Spleen (tissue), 11 donors: Measurements from ENCODE around the gene B4GALNT4. TPM values are rescaled to one million over a fixed set of nuclear protein-coding genes. Genes with fewer than 3 reads are reported as not detected.
"Not testable (repeated sequence)": the region's sequence is repeated elsewhere in the genome, so short reads cannot be mapped to it uniquely, and the experiment has no call there.

Experiments
- DNase-seq: peaks from one replicate; pipeline ENCODE4 v3.0.0-alpha.2; 2020
- H3K27ac ChIP-seq, 8 donors: fragments of 200-600 bp; sonication (generic) in 7 of 8; 1 replicate in 4 of 8; 2 replicates in 4 of 8; pipeline versions ENCODE4 v1.5.0 to v1.8.0; 2016 to 2021; ENCODE audit warnings: inconsistent platforms in 4 of 8, mild to moderate bottlenecking in 4 of 8, moderate library complexity in 1 of 8
- H3K27me3 ChIP-seq, 7 donors: fragments of 200-600 bp; sonication (generic) in 6 of 7; replicated peaks in 1 of 7; 1 replicate in 4 of 7; 2 replicates in 3 of 7; pipeline versions ENCODE4 v1.5.0 to v1.8.0; 2016 to 2021; ENCODE audit warnings: inconsistent platforms in 3 of 7, mild to moderate bottlenecking in 1 of 7
- H3K36me3 ChIP-seq, 6 donors: fragments of 200-600 bp; sonication (generic) in 5 of 6; 1 replicate in 4 of 6; 2 replicates in 2 of 6; pipeline versions ENCODE4 v1.5.0 to v1.8.0; 2016 to 2021; ENCODE audit warnings: inconsistent platforms in 2 of 6
- H3K4me1 ChIP-seq, 6 donors: fragments of 200-600 bp; sonication (generic) in 5 of 6; 1 replicate in 3 of 6; 2 replicates in 3 of 6; pipeline versions ENCODE4 v1.5.0 to v1.8.0; 2016 to 2021; ENCODE audit warnings: inconsistent platforms in 3 of 6
- H3K4me3 ChIP-seq, 8 donors: fragments of 200-600 bp; sonication (generic) in 7 of 8; 1 replicate in 4 of 8; 2 replicates in 4 of 8; pipeline versions ENCODE4 v1.5.0 to v1.8.0; 2016 to 2021; ENCODE audit warnings: inconsistent platforms in 4 of 8, mild to moderate bottlenecking in 4 of 8, moderate library complexity in 2 of 8
- H3K9me3 ChIP-seq, 8 donors: fragments of 200-600 bp; sonication (generic) in 7 of 8; 1 replicate in 4 of 8; 2 replicates in 4 of 8; pipeline versions ENCODE4 v1.5.0 to v1.8.0; 2016 to 2021; ENCODE audit warnings: inconsistent platforms in 4 of 8
- POLR2A ChIP-seq, 3 donors: fragments of 450-650 bp; IDR thresholded peaks; one replicate each; pipeline ENCODE4 v1.5.1; 2017; ENCODE audit warnings: antibody characterized with exemption in 3 of 3, mild to moderate bottlenecking in 1 of 3
- POLR2AphosphoS5 ChIP-seq, 3 donors: sonication (generic); formaldehyde crosslinking; IDR thresholded peaks; one replicate each; pipeline ENCODE4 v1.5.1; 2017; ENCODE audit warnings: antibody characterized with exemption in 3 of 3
- WGBS, 5 donors: extraction: QIAGEN DNeasy Blood & Tissue Kit in 3 of 5; methylation state at CpG; one replicate each; pipeline versions ENCODE4 v1.1.5 to v1.1.7; 2013 to 2018; 5-methylcytosine and 5-hydroxymethylcytosine counted together
- intact Hi-C: fragments of 100-400 bp; cut with DNase I; formaldehyde crosslinking; loops from one replicate; pipeline ENCODE4 v1.15.0; 2023; ENCODE audit warnings: low total_unique reads
- polyA plus RNA-seq, 3 donors: library from polyadenylated mRNA; stranded (reverse); fragments of 200-250 nt; gene quantifications; one replicate each; pipeline ENCODE4 v1.2.1, GENCODE V29; 2013
- total RNA-seq, 7 donors: library from RNA; depleted of rRNA in 3 of 7; stranded (reverse); fragments of >200 nt in 3 of 7; fragmentation: NEBNext Ultra II Directional in 4 of 7; extraction: Animal tissue kit (Norgen Biotek cat#: 25700) in 4 of 7; gene quantifications; one replicate each; pipeline versions ENCODE4 v1.1.0 to v1.2.1, GENCODE V29; 2016 to 2021
- TF ChIP-seq, protein P1 (sequence below), 11 experiments: fragments of 200-600 bp in 7 of 11; fragments of 450-650 bp in 4 of 11; sonication (generic) in 4 of 11; IDR thresholded peaks in 8 of 11; conservative IDR thresholded peaks in 3 of 11; 1 replicate in 7 of 11; 2 replicates in 4 of 11; pipeline versions ENCODE4 v1.4.0 to v1.8.0; 2016 to 2021; ENCODE audit warnings: antibody characterized with exemption in 11 of 11, inconsistent platforms in 4 of 11, mild to moderate bottlenecking in 1 of 11
- donor health status: healthy with polysubstance abuse.
- donor health status: DM: no; HTN: no; CAD: no; lungs with moderate emphysema.
- donor health status: DM: no; HTN: no; CAD: no.
- donor health status: Bipolar disorder and iron deficiency.
- donor health status: healthy.
- donor health status: DM: no; HTN: no; CAD: no.
- donor health status: DM: yes; HTN: yes; CAD: no.

Gene B4GALNT4
- total and polyA plus RNA-seq, 10 donors, result 0.17 to 5.2 (median 0.91) TPM; not detected in 2

DNA sequence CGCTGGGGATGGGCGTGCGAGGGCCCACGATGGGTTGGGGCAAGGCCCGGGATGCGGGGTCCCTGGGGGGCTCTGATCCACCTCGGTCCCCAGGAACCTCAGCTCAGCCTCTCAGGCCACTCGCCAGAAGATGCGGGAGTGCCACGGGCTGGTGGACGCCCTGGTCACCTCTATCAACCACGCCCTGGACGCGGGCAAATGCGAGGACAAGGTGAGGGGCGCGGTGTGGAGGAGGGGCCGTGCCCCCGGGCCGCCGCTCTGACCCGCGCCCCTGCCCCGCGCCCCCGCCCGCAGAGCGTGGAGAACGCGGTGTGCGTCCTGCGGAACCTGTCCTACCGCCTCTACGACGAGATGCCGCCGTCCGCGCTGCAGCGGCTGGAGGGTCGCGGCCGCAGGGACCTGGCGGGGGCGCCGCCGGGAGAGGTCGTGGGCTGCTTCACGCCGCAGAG lies 31.0 kb downstream of the B4GALNT4 start:
- Histone ChIP-seq H3K9me3 (no peaks in the 10 kb centered on the region), H3K27me3 (peaks cover 0 to 47% (median 21%) of the 10 kb centered on the region in 7 donors), H3K27ac (no peak overlapping the region), H3K4me1 (peaks cover 3 to 26% (median 14%) of the 10 kb centered on the region in 6 donors), H3K36me3 (no peaks in the 10 kb centered on the region), H3K4me3 (no peak overlapping the region)
- 5 to 85% (median 42%) methylated on average over 4 to 50 of the region's 50 CpGs for WGBS, 5 donors
- TF ChIP-seq, protein P1, sequence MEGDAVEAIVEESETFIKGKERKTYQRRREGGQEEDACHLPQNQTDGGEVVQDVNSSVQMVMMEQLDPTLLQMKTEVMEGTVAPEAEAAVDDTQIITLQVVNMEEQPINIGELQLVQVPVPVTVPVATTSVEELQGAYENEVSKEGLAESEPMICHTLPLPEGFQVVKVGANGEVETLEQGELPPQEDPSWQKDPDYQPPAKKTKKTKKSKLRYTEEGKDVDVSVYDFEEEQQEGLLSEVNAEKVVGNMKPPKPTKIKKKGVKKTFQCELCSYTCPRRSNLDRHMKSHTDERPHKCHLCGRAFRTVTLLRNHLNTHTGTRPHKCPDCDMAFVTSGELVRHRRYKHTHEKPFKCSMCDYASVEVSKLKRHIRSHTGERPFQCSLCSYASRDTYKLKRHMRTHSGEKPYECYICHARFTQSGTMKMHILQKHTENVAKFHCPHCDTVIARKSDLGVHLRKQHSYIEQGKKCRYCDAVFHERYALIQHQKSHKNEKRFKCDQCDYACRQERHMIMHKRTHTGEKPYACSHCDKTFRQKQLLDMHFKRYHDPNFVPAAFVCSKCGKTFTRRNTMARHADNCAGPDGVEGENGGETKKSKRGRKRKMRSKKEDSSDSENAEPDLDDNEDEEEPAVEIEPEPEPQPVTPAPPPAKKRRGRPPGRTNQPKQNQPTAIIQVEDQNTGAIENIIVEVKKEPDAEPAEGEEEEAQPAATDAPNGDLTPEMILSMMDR (IDR thresholded peaks at IDR 0.05 in 8 of 11, conservative IDR thresholded peaks at IDR 0.05 in 3 of 11), result no peak
- TF ChIP-seq POLR2A (IDR thresholded peaks at IDR 0.05) (no peak), POLR2AphosphoS5 (IDR thresholded peaks at IDR 0.05) (no peak)
- DNase-seq, result peak; percentile 72
- intact Hi-C loops, result no loop called here

DNA sequence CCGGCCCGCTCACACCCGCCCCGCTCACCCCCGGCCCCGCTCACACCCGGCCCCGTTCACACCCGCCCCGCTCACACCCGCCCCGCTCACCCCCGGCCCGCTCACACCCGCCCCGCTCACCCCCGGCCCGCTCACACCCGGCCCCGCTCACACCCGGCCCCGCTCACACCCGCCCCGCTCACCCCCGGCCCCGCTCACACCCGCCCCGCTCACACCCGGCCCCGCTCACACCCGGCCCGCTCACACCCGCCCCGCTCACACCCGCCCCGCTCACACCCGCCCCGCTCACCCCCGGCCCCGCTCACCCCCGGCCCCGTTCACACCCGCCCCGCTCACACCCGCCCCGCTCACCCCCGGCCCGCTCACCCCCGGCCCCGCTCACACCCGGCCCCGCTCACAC lies 31.9 kb downstream of the B4GALNT4 start:
- H3K27ac ChIP-seq, H3K9me3 ChIP-seq, H3K4me3 ChIP-seq, DNase-seq, H3K36me3 ChIP-seq, intact Hi-C loops: not testable (repeated sequence)
- peaks cover 6 to 35% (median 21%) of the 10 kb centered on the region in 6 donors for H3K4me1 ChIP-seq
- WGBS, 5 donors, result 97% methylated on average over 52 of the region's 52 CpGs; no CpG with 5 or more reads in 4 of the 5 donors
- H3K27me3 ChIP-seq, result peaks cover 0 to 37% (median 21%) of the 10 kb centered on the region in 7 donors

DNA sequence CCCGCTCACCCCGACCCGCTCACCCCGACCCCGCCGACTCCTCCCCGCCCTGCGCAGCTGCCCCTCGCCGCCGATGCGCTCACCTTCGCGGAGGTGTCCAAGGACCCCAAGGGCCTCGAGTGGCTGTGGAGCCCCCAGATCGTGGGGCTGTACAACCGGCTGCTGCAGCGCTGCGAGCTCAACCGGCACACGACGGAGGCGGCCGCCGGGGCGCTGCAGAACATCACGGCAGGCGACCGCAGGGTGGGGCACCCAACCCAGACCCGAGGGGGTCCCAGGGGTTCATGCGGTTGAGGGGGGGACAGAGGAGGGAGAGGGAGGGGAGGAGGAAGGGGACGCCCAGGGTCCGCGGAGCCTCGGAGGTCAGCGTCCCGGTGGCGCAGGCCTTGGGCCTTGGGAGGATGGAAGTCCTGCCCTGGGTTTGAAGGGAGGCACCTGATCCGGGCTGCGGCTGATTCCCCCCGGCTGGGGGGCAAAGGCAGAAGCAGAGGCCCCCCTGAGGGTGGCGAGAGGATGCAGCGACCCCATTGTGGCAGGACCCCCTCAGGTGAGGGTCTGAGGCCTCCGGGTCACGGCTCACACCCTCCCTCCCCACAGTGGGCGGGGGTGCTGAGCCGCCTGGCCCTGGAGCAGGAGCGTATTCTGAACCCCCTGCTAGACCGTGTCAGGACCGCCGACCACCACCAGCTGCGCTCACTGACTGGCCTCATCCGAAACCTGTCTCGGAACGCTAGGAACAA lies 33.9 kb downstream of the B4GALNT4 start:
- no peak for DNase-seq
- Histone ChIP-seq H3K27me3 (peaks cover 0 to 28% (median 21%) of the 10 kb centered on the region in 7 donors), H3K27ac (no peak overlapping the region), H3K4me1 (peaks cover 7 to 36% (median 22%) of the 10 kb centered on the region in 6 donors), H3K4me3 (no peak overlapping the region), H3K9me3 (no peaks in the 10 kb centered on the region), H3K36me3 (peaks cover 0 to 6% (median 0%) of the 10 kb centered on the region in 6 donors)
- 60 to 93% (median 84%) methylated on average over 35 to 55 of the region's 55 CpGs for WGBS, 5 donors
- intact Hi-C loops, result no loop called here
- TF ChIP-seq POLR2A (IDR thresholded peaks at IDR 0.05), result no peak
- no peak for TF ChIP-seq POLR2AphosphoS5 (IDR thresholded peaks at IDR 0.05)
- TF ChIP-seq, protein P1 (IDR thresholded peaks at IDR 0.05 in 8 of 11, conservative IDR thresholded peaks at IDR 0.05 in 3 of 11), result no peak

DNA sequence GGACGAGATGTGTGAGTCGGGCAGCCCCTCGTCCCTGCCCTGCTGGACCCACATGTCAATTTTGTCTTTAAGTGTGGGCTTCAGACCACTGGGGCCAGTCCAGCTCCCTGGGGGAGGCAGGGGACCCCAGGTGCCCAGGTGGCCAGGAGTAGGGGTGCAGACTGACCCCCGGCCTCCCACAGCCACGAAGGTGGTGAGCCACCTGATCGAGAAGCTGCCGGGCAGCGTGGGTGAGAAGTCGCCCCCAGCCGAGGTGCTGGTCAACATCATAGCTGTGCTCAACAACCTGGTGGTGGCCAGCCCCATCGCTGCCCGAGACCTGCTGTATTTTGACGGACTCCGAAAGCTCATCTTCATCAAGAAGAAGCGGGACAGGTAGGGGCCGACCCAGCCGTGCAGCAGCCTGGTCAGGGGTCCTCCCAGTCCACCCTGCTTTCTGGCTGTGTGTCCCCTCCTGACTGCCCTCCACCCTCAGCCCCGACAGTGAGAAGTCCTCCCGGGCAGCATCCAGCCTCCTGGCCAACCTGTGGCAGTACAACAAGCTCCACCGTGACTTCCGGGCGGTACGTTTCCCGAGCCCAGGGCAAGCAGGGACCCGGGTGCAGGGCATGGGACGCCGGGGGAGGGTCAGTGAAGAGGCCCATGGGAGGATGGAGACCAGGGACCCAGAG lies 34.6 kb downstream of the B4GALNT4 start:
- TF ChIP-seq POLR2A (IDR thresholded peaks at IDR 0.05) (no peak), POLR2AphosphoS5 (IDR thresholded peaks at IDR 0.05) (peak in 1 of 3 donors; percentile 14)
- TF ChIP-seq, protein P1 (IDR thresholded peaks at IDR 0.05 in 8 of 11, conservative IDR thresholded peaks at IDR 0.05 in 3 of 11), result no peak
- peak; percentile 80 for DNase-seq
- H3K27me3 ChIP-seq, result peaks cover 0 to 25% (median 19%) of the 10 kb centered on the region in 7 donors
- no peaks in the 10 kb centered on the region for H3K9me3 ChIP-seq
- intact Hi-C loops, result no loop called here
- peaks cover 0 to 6% (median 0%) of the 10 kb centered on the region in 6 donors for H3K36me3 ChIP-seq
- WGBS, 5 donors, result 90 to 94% (median 91%) methylated on average over 15 to 27 of the region's 27 CpGs
- no peak overlapping the region for H3K27ac ChIP-seq
- no peak overlapping the region for H3K4me3 ChIP-seq
- peaks cover 7 to 43% (median 25%) of the 10 kb centered on the region in 6 donors for H3K4me1 ChIP-seq
